GM19099 (cell line): ENCODE data around the gene CLMN.

Source experiments
- POLR2A ChIP-seq: IDR thresholded peaks from 3 replicates; pipeline ENCODE4 v1.6.1; 2011; ENCODE audit warnings: low read depth; ENCODE audit not compliant: insufficient read length; ENCODE audit errors: extremely low read depth

CLMN gene

GRCh38 chr14:95143808-95144620 is 175.7 kb downstream of the CLMN start:
- no peak for TF ChIP-seq POLR2A

- no peak for TF ChIP-seq POLR2A
These were observed 177.5 kb downstream of the CLMN start for GRCh38 chr14:95142208-95142607.

- no peak for TF ChIP-seq POLR2A
These were observed 178.0 kb downstream of the CLMN start for GRCh38 chr14:95141684-95142083.

GRCh38 chr14:95140060-95140858 is 179.4 kb downstream of the CLMN start:
- no peak for TF ChIP-seq POLR2A

- TF ChIP-seq POLR2A: no peak
These were observed 180.8 kb downstream of the CLMN start for GRCh38 chr14:95138876-95139275.

- no peak for TF ChIP-seq POLR2A
These were observed 181.9 kb downstream of the CLMN start for GRCh38 chr14:95137804-95138167.

- no peak for TF ChIP-seq POLR2A
These were observed 182.4 kb downstream of the CLMN start for GRCh38 chr14:95137164-95137803.

- TF ChIP-seq POLR2A: no peak
These were observed 183.1 kb downstream of the CLMN start for GRCh38 chr14:95136631-95137030.

- TF ChIP-seq POLR2A: no peak
These were observed 185.3 kb downstream of the CLMN start for GRCh38 chr14:95134304-95134933.

- no peak for TF ChIP-seq POLR2A
These were observed 186.4 kb downstream of the CLMN start for GRCh38 chr14:95133282-95133681.

- TF ChIP-seq POLR2A: no peak
These were observed 186.9 kb downstream of the CLMN start for GRCh38 chr14:95132760-95133159.
